HepG2 (cell line): ENCODE results near the gene SMG5. TPM values are rescaled to one million over a fixed set of nuclear protein-coding genes. Genes with fewer than 3 reads are reported as not detected.

Source experiments
- EP300 ChIP-seq, 3 experiments: sonication (generic) in 1 of 3; formaldehyde crosslinking in 1 of 3; IDR thresholded peaks; 2 replicates each; pipeline versions ENCODE4 v1.5.1 to v1.6.1; 2011 to 2020; ENCODE audit warnings: low read depth in 2 of 3, low read length in 2 of 3, borderline replicate concordance in 1 of 3, improper control_type of control experiment in 1 of 3, mild to moderate bottlenecking in 1 of 3, missing genetic modification reagents in 1 of 3, moderate library complexity in 1 of 3
- HDAC1 ChIP-seq: sonication (generic); formaldehyde crosslinking; IDR thresholded peaks from 2 replicates; pipeline ENCODE4 v1.5.1; 2020; ENCODE audit warnings: mild to moderate bottlenecking, missing genetic modification reagents
- MIER3 ChIP-seq: IDR thresholded peaks from 2 replicates; pipeline ENCODE4 v1.6.1; 2016; ENCODE audit warnings: missing compliant biosample characterization, borderline replicate concordance
- SALL2 ChIP-seq: sonication (generic); formaldehyde crosslinking; IDR thresholded peaks from 2 replicates; pipeline ENCODE4 v1.8.1; 2023; ENCODE audit warnings: mild to moderate bottlenecking, missing genetic modification reagents, inconsistent platforms
- TEAD2 ChIP-seq: sonication (generic); formaldehyde crosslinking; IDR thresholded peaks from 2 replicates; pipeline ENCODE4 v1.9.0; 2021; ENCODE audit warnings: missing genetic modification reagents
- ZNF644 ChIP-seq: IDR thresholded peaks from 2 replicates; pipeline ENCODE4 v1.6.1; 2016; ENCODE audit warnings: low read depth
- polyA plus RNA-seq, 8 experiments: library from polyadenylated mRNA; depleted of rRNA in 3 of 8; stranded (reverse) in 7 of 8; unstranded in 1 of 8; fragments of >200 nt; fragmentation: Illumina TruSeq in 4 of 8; extraction: Trizol in 4 of 8; gene quantifications; 2 replicates each; pipeline versions ENCODE4 v1.2.1 to v1.2.3, GENCODE V29; 2011 to 2016; ENCODE audit warnings: low read depth in 4 of 8, missing spikeins in 1 of 8, mixed read lengths in 1 of 8; ENCODE audit not compliant: insufficient read depth in 1 of 8
- total RNA-seq, 5 experiments: library from RNA; depleted of rRNA; stranded (reverse); fragments of >200 nt; fragmentation: Illumina TruSeq; extraction: Trizol; gene quantifications; 2 replicates each; pipeline ENCODE4 v1.2.3, GENCODE V29; 2016; ENCODE audit warnings: low read depth in 1 of 5
- TF ChIP-seq, protein P1 (sequence below): sonication (generic); formaldehyde crosslinking; IDR thresholded peaks from 2 replicates; pipeline ENCODE4 v1.9.0; 2022; ENCODE audit warnings: missing genetic modification reagents, mild to moderate bottlenecking, borderline replicate concordance
- TF ChIP-seq, protein P2 (sequence below): sonication (generic); formaldehyde crosslinking; IDR thresholded peaks from 2 replicates; pipeline ENCODE4 v1.5.0; 2020; ENCODE audit warnings: mild to moderate bottlenecking, missing genetic modification reagents, borderline replicate concordance
- TF ChIP-seq, protein P3 (sequence below): IDR thresholded peaks from 2 replicates; pipeline ENCODE4 v1.6.1; 2012; ENCODE audit warnings: inconsistent platforms
- TF ChIP-seq, protein P4 (sequence below): sonication (generic); formaldehyde crosslinking; IDR thresholded peaks from 2 replicates; pipeline ENCODE4 v1.4.0; 2020; ENCODE audit warnings: missing genetic modification reagents, borderline replicate concordance
- TF ChIP-seq, protein P5 (sequence below): sonication (generic); formaldehyde crosslinking; IDR thresholded peaks from 2 replicates; pipeline ENCODE4 v1.4.0; 2020; ENCODE audit warnings: missing genetic modification reagents
- TF ChIP-seq, protein P6 (sequence below): sonication (generic); formaldehyde crosslinking; conservative IDR thresholded peaks from 2 replicates; pipeline ENCODE4 v1.4.0; 2020; ENCODE audit warnings: missing genetic modification reagents
- TF ChIP-seq, protein P7 (sequence below): sonication (generic); formaldehyde crosslinking; IDR thresholded peaks from 2 replicates; pipeline ENCODE4 v1.5.0; 2020; ENCODE audit warnings: mild to moderate bottlenecking, missing genetic modification reagents

SMG5 gene
- total and polyA plus RNA-seq, 2 of the 13 experiments (the other 11 are each of a cell fraction or from before 2014, with no cell fraction given) = 50.5 to 84.0 TPM

DNA sequence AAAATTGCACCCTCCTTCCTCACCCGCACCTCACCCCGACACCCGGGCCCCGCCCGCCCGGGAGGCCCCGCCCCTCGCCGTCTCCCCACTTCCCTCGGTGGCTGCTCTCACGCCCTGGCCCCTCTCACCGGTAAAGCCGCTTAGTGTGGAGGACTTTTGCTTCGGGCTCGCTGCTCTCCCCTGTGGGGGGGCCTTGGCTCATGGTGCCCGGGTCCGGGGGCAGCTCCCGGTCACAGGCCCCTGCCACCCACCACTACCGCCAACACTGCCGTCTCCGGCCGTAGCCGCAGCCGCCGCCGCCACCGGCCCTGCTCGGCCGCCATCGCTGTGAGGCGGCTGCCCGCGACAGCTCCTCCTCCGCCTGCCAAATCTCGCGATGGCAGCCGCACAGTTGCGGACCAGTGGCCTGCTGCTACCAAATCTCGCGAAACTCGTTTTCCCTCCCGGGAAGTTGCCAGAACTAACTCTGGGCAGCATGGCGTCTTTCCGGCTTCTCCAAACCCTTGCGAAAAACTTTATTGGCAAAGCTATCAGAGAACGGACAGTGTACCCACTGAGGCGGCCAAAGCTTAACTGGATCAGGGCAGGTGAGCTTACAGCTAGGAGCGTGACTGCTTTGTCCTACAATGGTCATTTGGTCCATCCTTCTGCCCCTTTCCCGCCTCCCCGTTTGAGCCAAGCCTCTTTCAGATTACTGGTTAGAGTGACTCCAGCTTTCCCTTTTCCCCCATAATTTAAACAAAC, at the start of gene SMG5 (continued):
- peak in 1 of 2 experiments; percentile 59; a peak in 1 of 4 replicates for TF ChIP-seq EP300 (IDR thresholded peaks at IDR 0.05; ENCODE audit: low read depth in 2 of 2, low read length in 2 of 2)
- peak; percentile 13; the same call in 1 of the 2 replicates for TF ChIP-seq EP300 (CRISPR knock-in tag; IDR thresholded peaks at IDR 0.05; ENCODE audit: borderline replicate concordance)
- 0 out of 2 replicates have a peak, but pooled peaks have one; percentile 25 for TF ChIP-seq ZNF644
- TF ChIP-seq, protein P1, sequence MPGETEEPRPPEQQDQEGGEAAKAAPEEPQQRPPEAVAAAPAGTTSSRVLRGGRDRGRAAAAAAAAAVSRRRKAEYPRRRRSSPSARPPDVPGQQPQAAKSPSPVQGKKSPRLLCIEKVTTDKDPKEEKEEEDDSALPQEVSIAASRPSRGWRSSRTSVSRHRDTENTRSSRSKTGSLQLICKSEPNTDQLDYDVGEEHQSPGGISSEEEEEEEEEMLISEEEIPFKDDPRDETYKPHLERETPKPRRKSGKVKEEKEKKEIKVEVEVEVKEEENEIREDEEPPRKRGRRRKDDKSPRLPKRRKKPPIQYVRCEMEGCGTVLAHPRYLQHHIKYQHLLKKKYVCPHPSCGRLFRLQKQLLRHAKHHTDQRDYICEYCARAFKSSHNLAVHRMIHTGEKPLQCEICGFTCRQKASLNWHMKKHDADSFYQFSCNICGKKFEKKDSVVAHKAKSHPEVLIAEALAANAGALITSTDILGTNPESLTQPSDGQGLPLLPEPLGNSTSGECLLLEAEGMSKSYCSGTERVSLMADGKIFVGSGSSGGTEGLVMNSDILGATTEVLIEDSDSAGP = peak; percentile 88; the same call in 1 of the 2 replicates
- no peak for TF ChIP-seq TEAD2
- TF ChIP-seq MIER3 (CRISPR knock-in tag) = peak; percentile 90
- TF ChIP-seq, protein P2, sequence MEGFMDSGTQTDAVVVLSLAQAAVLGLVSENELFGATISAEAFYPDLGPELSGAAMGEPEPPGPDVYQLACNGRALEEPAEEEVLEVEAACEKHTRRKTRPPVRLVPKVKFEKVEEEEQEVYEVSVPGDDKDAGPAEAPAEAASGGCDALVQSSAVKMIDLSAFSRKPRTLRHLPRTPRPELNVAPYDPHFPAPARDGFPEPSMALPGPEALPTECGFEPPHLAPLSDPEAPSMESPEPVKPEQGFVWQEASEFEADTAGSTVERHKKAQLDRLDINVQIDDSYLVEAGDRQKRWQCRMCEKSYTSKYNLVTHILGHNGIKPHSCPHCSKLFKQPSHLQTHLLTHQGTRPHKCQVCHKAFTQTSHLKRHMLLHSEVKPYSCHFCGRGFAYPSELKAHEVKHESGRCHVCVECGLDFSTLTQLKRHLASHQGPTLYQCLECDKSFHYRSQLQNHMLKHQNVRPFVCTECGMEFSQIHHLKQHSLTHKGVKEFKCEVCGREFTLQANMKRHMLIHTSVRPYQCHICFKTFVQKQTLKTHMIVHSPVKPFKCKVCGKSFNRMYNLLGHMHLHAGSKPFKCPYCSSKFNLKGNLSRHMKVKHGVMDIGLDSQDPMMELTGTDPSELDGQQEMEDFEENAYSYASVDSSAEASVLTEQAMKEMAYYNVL (CRISPR knock-in tag) = peak; percentile 79
- TF ChIP-seq HDAC1 (CRISPR knock-in tag) = peak; percentile 88
- TF ChIP-seq, protein P3, sequence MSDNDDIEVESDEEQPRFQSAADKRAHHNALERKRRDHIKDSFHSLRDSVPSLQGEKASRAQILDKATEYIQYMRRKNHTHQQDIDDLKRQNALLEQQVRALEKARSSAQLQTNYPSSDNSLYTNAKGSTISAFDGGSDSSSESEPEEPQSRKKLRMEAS = peak; percentile 91
- TF ChIP-seq, protein P4, sequence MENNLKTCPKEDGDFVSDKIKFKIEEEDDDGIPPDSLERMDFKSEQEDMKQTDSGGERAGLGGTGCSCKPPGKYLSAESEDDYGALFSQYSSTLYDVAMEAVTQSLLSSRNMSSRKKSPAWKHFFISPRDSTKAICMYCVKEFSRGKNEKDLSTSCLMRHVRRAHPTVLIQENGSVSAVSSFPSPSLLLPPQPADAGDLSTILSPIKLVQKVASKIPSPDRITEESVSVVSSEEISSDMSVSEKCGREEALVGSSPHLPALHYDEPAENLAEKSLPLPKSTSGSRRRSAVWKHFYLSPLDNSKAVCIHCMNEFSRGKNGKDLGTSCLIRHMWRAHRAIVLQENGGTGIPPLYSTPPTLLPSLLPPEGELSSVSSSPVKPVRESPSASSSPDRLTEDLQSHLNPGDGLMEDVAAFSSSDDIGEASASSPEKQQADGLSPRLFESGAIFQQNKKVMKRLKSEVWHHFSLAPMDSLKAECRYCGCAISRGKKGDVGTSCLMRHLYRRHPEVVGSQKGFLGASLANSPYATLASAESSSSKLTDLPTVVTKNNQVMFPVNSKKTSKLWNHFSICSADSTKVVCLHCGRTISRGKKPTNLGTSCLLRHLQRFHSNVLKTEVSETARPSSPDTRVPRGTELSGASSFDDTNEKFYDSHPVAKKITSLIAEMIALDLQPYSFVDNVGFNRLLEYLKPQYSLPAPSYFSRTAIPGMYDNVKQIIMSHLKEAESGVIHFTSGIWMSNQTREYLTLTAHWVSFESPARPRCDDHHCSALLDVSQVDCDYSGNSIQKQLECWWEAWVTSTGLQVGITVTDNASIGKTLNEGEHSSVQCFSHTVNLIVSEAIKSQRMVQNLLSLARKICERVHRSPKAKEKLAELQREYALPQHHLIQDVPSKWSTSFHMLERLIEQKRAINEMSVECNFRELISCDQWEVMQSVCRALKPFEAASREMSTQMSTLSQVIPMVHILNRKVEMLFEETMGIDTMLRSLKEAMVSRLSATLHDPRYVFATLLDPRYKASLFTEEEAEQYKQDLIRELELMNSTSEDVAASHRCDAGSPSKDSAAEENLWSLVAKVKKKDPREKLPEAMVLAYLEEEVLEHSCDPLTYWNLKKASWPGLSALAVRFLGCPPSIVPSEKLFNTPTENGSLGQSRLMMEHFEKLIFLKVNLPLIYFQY (CRISPR knock-in tag) = peak; percentile 63; the same call in 1 of the 2 replicates
- peak; percentile 88 for TF ChIP-seq SALL2 (CRISPR knock-in tag)
- TF ChIP-seq, protein P5, sequence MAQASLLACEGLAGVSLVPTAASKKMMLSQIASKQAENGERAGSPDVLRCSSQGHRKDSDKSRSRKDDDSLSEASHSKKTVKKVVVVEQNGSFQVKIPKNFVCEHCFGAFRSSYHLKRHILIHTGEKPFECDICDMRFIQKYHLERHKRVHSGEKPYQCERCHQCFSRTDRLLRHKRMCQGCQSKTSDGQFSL = no peak
- TF ChIP-seq, protein P6, sequence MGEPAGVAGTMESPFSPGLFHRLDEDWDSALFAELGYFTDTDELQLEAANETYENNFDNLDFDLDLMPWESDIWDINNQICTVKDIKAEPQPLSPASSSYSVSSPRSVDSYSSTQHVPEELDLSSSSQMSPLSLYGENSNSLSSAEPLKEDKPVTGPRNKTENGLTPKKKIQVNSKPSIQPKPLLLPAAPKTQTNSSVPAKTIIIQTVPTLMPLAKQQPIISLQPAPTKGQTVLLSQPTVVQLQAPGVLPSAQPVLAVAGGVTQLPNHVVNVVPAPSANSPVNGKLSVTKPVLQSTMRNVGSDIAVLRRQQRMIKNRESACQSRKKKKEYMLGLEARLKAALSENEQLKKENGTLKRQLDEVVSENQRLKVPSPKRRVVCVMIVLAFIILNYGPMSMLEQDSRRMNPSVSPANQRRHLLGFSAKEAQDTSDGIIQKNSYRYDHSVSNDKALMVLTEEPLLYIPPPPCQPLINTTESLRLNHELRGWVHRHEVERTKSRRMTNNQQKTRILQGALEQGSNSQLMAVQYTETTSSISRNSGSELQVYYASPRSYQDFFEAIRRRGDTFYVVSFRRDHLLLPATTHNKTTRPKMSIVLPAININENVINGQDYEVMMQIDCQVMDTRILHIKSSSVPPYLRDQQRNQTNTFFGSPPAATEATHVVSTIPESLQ (CRISPR knock-in tag) = 0 out of 2 replicates have a peak, but pooled peaks have one; percentile 74
- TF ChIP-seq, protein P7, sequence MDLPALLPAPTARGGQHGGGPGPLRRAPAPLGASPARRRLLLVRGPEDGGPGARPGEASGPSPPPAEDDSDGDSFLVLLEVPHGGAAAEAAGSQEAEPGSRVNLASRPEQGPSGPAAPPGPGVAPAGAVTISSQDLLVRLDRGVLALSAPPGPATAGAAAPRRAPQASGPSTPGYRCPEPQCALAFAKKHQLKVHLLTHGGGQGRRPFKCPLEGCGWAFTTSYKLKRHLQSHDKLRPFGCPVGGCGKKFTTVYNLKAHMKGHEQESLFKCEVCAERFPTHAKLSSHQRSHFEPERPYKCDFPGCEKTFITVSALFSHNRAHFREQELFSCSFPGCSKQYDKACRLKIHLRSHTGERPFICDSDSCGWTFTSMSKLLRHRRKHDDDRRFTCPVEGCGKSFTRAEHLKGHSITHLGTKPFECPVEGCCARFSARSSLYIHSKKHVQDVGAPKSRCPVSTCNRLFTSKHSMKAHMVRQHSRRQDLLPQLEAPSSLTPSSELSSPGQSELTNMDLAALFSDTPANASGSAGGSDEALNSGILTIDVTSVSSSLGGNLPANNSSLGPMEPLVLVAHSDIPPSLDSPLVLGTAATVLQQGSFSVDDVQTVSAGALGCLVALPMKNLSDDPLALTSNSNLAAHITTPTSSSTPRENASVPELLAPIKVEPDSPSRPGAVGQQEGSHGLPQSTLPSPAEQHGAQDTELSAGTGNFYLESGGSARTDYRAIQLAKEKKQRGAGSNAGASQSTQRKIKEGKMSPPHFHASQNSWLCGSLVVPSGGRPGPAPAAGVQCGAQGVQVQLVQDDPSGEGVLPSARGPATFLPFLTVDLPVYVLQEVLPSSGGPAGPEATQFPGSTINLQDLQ (CRISPR knock-in tag) = no peak
